ENCODE measurements around the gene STPG2.
"Not testable (repeated sequence)": the region's sequence is repeated elsewhere in the genome, so short reads cannot be mapped to it uniquely, and the experiment has no call there.

Gene STPG2

DNA sequence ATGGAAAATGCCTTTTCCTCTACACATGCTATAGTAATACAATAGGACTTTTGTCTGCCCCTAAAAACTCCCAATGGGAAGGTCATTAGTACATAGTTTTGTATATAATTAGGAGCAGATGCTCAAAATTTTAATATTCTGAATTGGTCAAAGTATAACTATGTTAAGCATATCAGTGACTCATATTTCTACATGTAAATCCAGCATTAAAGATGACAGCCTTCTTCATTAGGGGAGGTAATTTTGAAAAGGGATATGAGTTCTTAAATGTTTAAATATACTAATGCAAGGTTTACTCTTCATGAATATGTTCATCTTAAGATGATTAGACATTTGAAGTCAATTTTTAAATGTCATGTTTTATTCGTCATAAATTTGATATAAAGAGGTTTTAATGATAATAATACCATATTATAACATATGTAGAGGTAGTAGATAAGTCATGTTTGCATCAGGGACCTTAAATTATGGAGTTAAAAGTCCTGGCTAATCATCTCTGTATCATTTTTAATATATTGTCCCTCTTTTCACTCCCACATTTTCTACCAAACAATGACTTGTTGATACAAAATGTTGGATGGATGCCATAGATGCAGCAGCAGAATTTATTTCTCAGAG lies 218.8 kb downstream of the STPG2 start:
- DNase-seq (ENCODE audit: low spot score) = no peak
- TF ChIP-seq, protein P1, sequence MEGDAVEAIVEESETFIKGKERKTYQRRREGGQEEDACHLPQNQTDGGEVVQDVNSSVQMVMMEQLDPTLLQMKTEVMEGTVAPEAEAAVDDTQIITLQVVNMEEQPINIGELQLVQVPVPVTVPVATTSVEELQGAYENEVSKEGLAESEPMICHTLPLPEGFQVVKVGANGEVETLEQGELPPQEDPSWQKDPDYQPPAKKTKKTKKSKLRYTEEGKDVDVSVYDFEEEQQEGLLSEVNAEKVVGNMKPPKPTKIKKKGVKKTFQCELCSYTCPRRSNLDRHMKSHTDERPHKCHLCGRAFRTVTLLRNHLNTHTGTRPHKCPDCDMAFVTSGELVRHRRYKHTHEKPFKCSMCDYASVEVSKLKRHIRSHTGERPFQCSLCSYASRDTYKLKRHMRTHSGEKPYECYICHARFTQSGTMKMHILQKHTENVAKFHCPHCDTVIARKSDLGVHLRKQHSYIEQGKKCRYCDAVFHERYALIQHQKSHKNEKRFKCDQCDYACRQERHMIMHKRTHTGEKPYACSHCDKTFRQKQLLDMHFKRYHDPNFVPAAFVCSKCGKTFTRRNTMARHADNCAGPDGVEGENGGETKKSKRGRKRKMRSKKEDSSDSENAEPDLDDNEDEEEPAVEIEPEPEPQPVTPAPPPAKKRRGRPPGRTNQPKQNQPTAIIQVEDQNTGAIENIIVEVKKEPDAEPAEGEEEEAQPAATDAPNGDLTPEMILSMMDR (IDR thresholded peaks at IDR 0.05) = no peak
- H3K27ac ChIP-seq = no peak overlapping the region
- no peak overlapping the region for H3K4me3 ChIP-seq

DNA sequence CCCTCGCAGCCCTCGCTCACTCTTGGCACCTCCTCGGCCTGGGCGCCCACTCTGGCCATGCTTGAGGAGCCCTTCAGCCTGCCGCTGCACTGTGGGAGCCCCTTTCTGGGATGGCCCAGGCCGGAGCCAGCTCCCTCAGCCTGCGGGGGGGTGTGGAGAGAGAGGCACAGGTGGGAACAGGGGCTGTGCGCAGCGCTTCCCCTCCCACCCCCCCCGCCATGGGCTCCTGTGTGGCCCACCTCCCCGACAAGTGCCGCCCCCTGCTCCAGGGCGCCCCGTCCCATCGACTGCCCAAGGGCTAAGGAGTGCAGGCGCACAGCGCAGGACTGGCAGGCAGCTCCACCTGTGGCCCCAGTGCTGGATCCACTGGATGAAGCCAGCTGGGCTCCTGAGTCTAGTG lies 220.2 kb downstream of the STPG2 start:
- H3K27ac ChIP-seq = no peak overlapping the region
- no peak overlapping the region for H3K4me3 ChIP-seq
- TF ChIP-seq, protein P1 (IDR thresholded peaks at IDR 0.05) = no peak
- DNase-seq (ENCODE audit: low spot score) = no peak

DNA sequence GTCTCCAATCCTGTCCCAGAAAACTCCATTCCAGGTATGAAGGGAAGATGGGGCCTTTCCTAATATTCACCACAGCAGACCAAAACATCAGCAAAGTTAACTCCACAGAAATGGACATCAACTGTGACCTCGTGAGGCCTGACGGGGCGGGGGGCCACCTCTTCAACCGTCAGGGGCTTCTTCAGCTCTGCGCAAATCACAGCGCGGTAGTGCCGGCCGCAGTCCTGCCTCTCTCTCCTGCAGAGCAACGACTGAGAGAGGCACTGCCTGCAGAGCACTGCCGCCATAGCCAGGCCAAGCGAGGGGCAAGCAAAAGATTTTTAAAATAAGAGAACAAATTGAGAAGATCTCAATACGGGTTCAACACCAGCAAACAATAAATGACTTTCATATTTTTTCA lies 226.2 kb downstream of the STPG2 start:
- Histone ChIP-seq H3K4me3 (no peak overlapping the region), H3K27ac (no peak overlapping the region)
- DNase-seq (ENCODE audit: low spot score) = no peak
- TF ChIP-seq, protein P1 (IDR thresholded peaks at IDR 0.05) = no peak

DNA sequence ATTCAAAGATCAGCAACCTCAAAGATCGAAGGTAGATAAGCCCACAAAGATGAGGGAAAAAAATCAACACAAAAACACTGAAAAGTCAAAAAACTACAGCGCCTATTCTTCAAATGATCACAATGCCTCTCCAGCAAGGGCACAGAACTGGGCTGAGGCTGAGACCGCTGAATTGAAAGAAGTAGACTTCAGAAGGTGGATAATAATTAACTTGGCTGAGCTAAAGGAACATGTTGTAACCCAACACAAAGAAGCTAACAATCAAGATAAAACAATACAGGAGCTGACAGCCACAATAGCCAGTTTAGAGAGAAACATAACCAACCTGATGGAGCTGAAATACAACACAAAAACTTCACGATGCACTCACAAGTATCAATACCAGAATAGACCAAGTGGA lies 231.1 kb downstream of the STPG2 start:
- no peak overlapping the region for H3K4me3 ChIP-seq
- TF ChIP-seq, protein P1 (IDR thresholded peaks at IDR 0.05) = no peak
- H3K27ac ChIP-seq = no peak overlapping the region
- no peak for DNase-seq (ENCODE audit: low spot score)

DNA sequence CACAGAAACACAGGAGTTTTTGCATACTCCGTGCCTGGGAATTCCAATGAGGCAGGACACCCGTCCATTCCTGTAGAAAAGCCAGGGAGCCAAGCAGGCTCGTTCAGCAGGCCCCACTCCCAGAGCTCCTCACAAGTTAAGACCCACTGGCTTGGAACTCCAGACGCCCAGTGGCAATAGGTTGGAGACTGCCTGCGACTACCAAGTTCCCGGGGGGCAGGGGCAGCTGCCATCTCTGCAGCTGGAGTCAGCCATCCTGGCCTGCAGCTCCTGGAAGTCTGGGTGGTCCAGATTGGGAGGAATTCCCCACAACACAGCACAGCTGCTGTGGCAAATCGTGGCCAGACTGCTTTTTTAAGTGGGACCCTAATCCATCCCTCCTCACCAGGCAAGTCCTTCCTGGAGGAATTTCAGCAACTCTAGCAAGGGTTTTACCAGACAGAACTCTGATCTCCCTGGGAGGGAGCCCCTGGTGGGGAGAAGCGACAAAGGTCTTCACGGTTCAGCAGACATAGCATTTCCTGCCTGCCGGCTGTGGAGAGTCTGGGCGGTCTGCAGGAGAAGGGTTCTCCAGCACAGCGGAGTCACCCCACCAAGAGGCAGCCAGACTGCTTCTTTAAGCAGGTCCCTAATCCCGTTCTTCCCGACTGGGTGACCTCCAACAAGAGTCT lies 231.9 kb downstream of the STPG2 start:
- DNase-seq (ENCODE audit: low spot score) = no peak
- Histone ChIP-seq H3K27ac (no peak overlapping the region), H3K4me3 (no peak overlapping the region)
- TF ChIP-seq, protein P1 (IDR thresholded peaks at IDR 0.05) = no peak

DNA sequence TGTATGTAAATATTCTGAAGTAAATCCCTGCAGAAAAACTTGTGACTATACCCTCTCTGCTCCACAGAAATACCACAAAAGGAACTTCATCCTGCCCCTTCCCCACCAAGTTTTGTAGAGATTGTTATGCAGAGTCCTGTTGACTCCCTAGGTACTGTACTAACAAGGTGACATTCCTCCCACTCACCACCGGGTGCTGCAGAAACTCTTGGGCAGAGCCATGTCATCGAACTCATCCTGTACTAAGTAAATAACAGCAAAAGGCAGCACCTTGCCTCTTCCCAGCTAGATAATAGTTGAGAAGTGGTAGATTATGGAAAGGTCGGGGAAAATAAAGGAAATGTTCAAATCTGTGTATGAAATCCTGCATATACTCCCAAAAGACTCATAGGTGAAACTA lies 233.3 kb downstream of the STPG2 start:
- H3K4me3 ChIP-seq = no peak overlapping the region
- DNase-seq (ENCODE audit: low spot score) = no peak
- no peak overlapping the region for H3K27ac ChIP-seq
- TF ChIP-seq, protein P1 (IDR thresholded peaks at IDR 0.05) = no peak

DNA sequence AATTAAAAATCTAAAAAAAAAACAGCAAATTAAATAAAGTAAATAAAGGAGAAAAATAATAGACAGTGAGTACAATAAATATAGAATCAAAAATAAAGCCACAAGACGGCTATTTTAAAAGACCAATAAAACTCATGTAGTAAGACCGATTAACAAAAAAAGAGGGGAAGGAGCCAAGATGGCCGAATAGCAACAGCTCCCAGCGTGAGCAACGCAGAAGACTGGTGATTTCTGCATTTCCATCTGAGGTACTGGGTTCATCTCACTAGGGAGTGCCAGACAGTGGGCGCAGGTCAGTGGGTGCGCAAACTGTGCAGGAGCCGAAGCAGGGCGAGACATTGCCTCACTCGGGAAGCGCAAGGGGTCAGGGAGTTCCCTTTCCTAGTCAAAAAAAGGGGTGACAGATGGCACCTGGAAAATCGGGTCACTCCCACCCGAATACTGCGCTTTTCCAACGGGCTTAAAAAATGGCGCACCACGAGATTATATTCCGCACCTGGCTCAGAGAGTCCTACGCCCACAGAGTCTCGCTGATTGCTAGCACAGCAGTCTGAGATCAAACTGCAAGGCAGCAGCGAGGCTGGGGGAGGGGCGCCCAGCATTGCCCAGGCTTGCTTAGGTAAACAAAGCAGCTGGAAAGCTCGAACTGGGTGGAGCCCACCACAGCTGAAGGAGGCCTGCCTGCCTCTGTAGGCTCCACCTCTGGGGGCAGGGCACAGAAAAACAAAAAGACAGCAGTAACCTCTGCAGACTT lies 239.7 kb downstream of the STPG2 start:
- H3K4me3 ChIP-seq; H3K27ac ChIP-seq; DNase-seq (ENCODE audit: low spot score): not testable (repeated sequence)
